Esophagus mucosa (tissue), 1 donor: ENCODE measurements around the gene MYO18B. TPM values are rescaled to one million over a fixed set of nuclear protein-coding genes. Genes with fewer than 3 reads are reported as not detected.

ENCODE experiments used
- ATAC-seq: fragments of 200-7000 bp; cut with Tn5 transposase; one replicate; pipeline ENCODE4 v1.9.1; 2020
- total RNA-seq: library from RNA; stranded (reverse); gene quantifications from one replicate; pipeline ENCODE4 v1.2.4, GENCODE V29; 2023
- donor health status: DM: yes; HTN: yes; CAD: no.

MYO18B gene
- total RNA-seq, 1 donor from 2014 or later = 0.16 TPM

DNA sequence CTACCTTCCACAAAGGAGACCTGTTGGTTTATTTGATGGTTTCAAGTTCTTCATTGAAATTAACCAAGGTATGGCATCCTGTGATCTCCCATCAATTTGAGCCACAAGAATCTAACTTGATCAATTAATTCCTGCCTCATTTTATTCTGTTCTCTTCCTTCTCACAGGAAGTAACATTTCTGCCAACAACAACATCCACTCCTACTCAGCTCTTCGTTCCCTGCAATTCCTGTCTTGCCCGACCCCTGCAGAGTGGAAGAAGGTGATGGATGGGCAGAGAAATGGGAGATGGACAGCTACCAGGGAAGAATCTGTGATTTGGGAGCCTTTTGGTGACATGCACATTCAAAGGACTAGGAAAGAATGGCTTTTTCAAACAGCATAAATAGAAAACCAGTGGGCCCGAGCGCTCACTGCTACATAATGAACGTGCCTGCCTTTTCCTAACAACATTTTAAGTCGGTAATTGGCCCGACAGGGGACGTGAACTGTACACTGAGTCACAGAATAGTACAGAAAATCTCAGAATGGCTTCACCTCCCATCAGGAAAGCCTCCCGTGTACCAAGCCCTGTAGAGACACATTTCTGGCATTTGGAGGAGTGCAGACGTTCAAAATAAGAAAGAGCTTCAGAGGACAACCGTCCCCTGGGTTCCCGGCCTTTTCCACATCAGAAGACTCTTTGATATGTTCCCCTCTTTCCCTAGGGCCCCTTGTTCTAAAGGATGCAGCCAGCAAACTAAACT is 314.6 kb downstream of the MYO18B start:
- ATAC-seq = no peak

DNA sequence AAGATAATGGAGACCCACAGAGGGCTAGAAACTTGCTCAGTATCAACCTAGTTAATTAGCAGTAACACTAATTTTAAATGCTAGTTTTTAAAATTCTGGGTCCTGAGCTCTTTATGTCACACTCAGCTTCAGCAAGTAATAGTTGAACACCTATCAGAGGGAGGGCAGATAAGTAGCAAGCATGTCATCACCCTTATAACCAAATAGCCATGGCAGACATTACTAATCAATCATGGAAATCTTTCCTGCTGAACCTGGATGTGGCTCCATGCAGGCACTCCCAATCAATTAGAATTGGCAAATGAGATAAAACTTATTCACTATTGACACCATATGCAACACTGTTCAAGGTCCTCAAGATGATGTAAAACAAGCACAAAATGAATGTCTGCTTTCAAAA is 315.7 kb downstream of the MYO18B start:
- ATAC-seq = no peak

DNA sequence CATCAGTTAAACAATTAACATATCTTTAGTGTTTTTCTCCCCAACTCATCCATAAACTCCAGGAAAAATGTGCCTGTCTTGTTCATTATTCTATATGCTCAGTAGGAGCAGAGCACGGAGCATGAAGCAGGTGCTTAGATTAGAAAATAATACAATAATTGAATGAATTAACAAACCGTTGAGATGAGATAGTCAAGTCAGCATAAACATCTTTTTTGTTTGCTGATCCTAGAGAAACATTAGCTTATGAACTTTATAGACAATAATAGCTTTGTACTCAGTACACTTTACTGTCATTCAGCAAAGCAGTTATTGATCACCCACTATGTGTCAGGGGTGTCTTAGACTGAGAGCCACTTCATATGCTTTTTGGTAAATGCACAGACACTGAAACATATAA is 322.1 kb downstream of the MYO18B start:
- no peak for ATAC-seq

DNA sequence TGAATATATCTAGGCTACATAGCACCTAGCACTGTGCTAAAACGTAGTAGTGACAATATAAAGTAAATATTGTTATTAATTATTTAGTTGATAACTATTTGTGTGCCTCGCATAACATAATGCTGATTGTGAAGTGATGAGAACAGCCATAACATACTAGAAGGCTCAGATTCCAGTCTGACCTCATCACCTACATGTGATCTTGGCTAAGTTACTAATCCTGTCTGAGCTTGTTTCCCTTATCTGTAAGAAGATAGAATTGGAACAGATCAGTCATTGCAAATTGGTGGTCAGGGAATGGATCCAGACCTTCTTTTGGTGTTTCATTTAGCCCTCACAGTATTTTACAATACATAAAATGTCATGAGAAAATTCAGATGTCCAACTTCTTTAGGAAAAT is 323.9 kb downstream of the MYO18B start:
- ATAC-seq = no peak

DNA sequence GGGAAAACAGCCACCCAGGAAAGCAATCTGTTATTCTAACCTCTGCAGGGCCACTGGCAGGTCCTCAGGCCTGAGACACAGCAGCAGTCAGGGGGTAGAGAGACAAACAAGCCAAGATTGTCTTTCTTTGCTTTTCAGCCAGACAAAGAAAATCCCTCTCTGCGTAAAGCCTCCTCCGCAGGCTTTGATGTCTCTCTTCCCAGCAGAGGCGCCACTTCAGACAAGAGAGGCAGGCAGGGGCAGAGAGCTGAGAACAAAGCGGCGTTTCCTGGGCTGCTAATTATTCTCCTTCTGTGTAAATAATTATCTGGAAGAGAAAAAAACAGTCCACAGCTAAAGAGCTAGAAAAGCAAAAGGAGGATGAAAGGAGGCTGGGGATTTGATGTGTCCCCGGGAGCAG is 324.5 kb downstream of the MYO18B start:
- no peak for ATAC-seq

DNA sequence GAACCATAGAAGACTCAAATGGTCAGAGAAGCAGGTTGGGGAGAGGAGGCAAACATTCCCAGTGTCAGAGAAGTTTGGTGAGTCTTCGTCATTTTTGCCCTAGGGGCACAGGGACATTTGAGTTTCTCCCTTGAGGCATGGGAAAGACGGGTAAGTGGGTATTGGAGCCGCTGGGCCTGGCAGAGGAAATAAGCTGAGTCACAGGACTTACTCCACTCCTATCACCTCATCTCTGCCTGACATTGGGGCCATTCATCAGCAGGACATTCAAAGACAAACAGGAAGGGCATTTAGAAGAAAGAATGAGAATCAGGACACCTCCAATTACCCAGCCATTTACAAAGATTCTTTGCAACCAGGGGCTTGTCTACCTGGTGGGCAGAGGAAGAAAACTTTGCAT is 326.6 kb downstream of the MYO18B start:
- no peak for ATAC-seq

DNA sequence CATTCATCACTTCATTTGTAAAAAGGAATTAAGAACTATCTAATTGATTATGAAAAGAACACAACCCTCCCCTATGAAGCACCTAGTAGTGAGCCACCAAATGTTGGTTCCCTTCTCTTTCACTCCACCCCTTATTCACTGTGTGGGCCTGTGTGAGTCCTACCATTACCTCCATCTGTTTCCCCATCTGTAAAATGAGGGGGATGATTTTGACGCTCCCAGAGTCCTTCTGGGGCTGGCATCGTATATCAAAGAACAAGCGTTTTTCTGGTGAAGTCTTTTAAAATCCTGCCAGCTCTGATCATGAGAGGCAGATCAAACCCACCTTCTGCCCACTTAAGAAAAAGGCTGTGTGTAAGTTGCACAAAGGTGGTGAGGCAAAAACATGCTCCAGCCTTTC is 330.6 kb downstream of the MYO18B start:
- ATAC-seq = no peak

DNA sequence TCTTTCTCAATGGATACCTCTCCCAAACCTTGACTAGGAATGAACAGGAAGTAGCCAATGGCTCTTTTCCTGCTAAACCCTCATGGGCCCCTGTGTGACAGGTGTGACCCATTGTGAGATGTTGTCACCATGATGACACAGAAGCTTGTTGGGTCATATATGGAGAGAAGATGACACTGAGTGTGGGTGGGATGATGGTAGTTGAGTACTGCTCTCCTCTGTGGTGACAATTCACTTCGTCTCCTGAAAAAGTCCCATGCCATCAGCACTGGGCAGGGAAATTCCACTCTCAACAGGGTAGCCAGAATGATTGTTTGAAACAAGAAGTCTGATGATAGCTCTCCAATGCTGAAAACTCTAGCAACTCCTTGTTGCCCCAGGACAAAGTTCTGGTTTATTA is 333.3 kb downstream of the MYO18B start:
- ATAC-seq = no peak

DNA sequence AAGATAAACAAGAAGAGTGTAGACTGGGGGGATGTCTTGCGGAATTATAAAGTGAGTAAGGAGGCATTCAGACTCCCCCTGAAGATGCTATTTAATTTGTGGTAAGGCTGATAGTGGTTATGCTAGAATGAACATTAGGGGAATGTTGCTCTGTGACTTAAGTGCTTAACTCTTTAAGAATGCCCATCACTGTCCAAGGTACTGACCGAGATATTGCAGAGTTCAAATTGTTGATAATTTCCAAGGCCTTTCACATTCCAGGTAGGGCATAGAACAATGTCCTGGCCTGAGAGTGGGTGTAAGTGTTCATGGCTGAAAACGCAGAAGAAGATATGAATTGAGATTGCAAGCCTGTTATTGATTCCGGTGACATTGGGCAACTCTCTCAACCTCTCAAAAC is 337.0 kb downstream of the MYO18B start:
- ATAC-seq = no peak

Other genes with a start within 250 kb of the MYO18B start
- 7.5 TPM for gene GRK3, start 177.5 kb upstream of the MYO18B start, total RNA-seq